NCI-H128 (cell line): Measurements from ENCODE around the gene HECW1.

ENCODE experiments used
- DNase-seq: peaks from one replicate; lab custom pipeline; 2025; ENCODE audit not compliant: unreplicated experiment; lab: John Stamatoyannopoulos, UW

HECW1 gene

GRCh38 chr7:43405948-43406347, 293.5 kb downstream of the HECW1 start:
- DNase-seq = no peak

- no peak for DNase-seq
Measured at GRCh38 chr7:43406961-43407360, 294.5 kb downstream of the HECW1 start.

- DNase-seq = no peak
Measured at GRCh38 chr7:43408981-43409380, 296.5 kb downstream of the HECW1 start.

GRCh38 chr7:43417455-43417854, 305.0 kb downstream of the HECW1 start:
- no peak for DNase-seq

- DNase-seq = no peak
Measured at GRCh38 chr7:43430411-43430810, 318.0 kb downstream of the HECW1 start.

GRCh38 chr7:43431020-43431595, 318.7 kb downstream of the HECW1 start:
- no peak for DNase-seq

- DNase-seq = no peak
Measured at GRCh38 chr7:43433639-43434038, 321.2 kb downstream of the HECW1 start.

GRCh38 chr7:43437001-43437400, 324.6 kb downstream of the HECW1 start:
- no peak for DNase-seq

- DNase-seq = no peak
Measured at GRCh38 chr7:43438897-43439479, 326.5 kb downstream of the HECW1 start.

- no peak for DNase-seq
Measured at GRCh38 chr7:43439631-43440401, 327.4 kb downstream of the HECW1 start.

- no peak for DNase-seq
Measured at GRCh38 chr7:43441231-43442130, 329.0 kb downstream of the HECW1 start.

GRCh38 chr7:43443381-43443780, 330.9 kb downstream of the HECW1 start:
- DNase-seq = no peak

- no peak for DNase-seq
Measured at GRCh38 chr7:43444711-43445578, 332.5 kb downstream of the HECW1 start.

GRCh38 chr7:43449577-43449976, 337.1 kb downstream of the HECW1 start:
- no peak for DNase-seq

- DNase-seq = no peak
Measured at GRCh38 chr7:43450894-43451293, 338.4 kb downstream of the HECW1 start.

GRCh38 chr7:43454936-43455518, 342.6 kb downstream of the HECW1 start:
- DNase-seq = no peak

- DNase-seq = no peak
Measured at GRCh38 chr7:43456200-43456599, 343.8 kb downstream of the HECW1 start.

GRCh38 chr7:43458330-43459018, 346.0 kb downstream of the HECW1 start:
- no peak for DNase-seq

- no peak for DNase-seq
Measured at GRCh38 chr7:43459019-43459337, 346.5 kb downstream of the HECW1 start.
